HEK293 (cell line): Measurements from ENCODE around the gene TNFSF11.

Experiments used
- GLIS2 ChIP-seq: fragments of 450-650 bp; formaldehyde crosslinking; IDR thresholded peaks from 2 replicates; pipeline ENCODE4 v1.5.1; 2016; ENCODE audit warnings: missing biosample characterization, missing genetic modification characterization
- HOXC10 ChIP-seq: sonication (generic); formaldehyde crosslinking; IDR thresholded peaks from 2 replicates; pipeline ENCODE4 v1.8.1; 2023; ENCODE audit warnings: mild to moderate bottlenecking, missing genetic modification reagents
- KLF10 ChIP-seq: fragments of 450-650 bp; IDR thresholded peaks from 2 replicates; pipeline ENCODE4 v1.5.1; 2018; ENCODE audit warnings: missing biosample characterization, mild to moderate bottlenecking, missing genetic modification characterization
- ZBTB20 ChIP-seq: fragments of 450-650 bp; formaldehyde crosslinking; IDR thresholded peaks from 2 replicates; pipeline ENCODE4 v1.5.1; 2016; ENCODE audit warnings: missing biosample characterization, missing genetic modification characterization
- ZNF302 ChIP-seq: fragments of 450-650 bp; formaldehyde crosslinking; IDR thresholded peaks from 2 replicates; pipeline ENCODE4 v1.5.1; 2016; ENCODE audit warnings: missing biosample characterization, missing genetic modification characterization, low read depth
- ZNF350 ChIP-seq: fragments of 450-650 bp; formaldehyde crosslinking; IDR thresholded peaks from 2 replicates; pipeline ENCODE4 v1.5.0; 2017; ENCODE audit warnings: missing biosample characterization, mild to moderate bottlenecking, missing genetic modification characterization
- ZNF76 ChIP-seq: fragments of 450-650 bp; formaldehyde crosslinking; IDR thresholded peaks from 2 replicates; pipeline ENCODE4; 2016; ENCODE audit warnings: low read depth, missing biosample characterization, missing genetic modification characterization, borderline replicate concordance
- ZNF792 ChIP-seq: fragments of 450-650 bp; formaldehyde crosslinking; IDR thresholded peaks from 2 replicates; pipeline ENCODE4 v1.5.1; 2016; ENCODE audit warnings: missing biosample characterization, missing genetic modification characterization
- TF ChIP-seq, protein P1 (sequence below): fragments of 450-650 bp; formaldehyde crosslinking; IDR thresholded peaks from 2 replicates; pipeline ENCODE4 v1.5.1; 2016; ENCODE audit warnings: missing biosample characterization, missing genetic modification characterization
- TF ChIP-seq, protein P2 (sequence below): fragments of 450-650 bp; formaldehyde crosslinking; IDR thresholded peaks from 2 replicates; pipeline ENCODE4 v1.5.1; 2016; ENCODE audit warnings: missing biosample characterization, missing genetic modification characterization

DNA sequence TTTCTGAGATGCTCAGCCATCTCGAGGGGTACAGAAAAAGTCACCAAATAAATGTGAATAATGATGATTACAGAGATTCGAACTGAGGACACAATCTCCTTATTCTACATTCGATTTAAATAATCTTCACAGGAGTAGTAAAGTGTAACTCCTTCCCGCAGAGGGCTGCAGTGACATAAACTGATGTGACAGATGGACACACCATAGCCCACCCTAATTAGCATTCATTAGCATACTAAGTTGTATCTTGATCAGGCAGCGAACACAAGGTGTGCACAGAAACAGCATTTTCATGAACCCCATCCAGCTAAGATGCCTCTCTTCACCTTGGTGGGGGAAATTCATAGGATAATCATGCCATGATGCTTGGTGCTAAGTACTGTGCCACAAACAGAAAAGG, 83.0 kb downstream of the TNFSF11 start:
- TF ChIP-seq ZNF792 (tag by site-specific recombination) (no peak), GLIS2 (no peak), ZBTB20 (tag by site-specific recombination) (no peak), ZNF350 (no peak), HOXC10 (no peak), ZNF76 (tag by site-specific recombination) (no peak), ZNF302 (no peak), KLF10 (tag by site-specific recombination) (no peak)
- TF ChIP-seq, protein P1, sequence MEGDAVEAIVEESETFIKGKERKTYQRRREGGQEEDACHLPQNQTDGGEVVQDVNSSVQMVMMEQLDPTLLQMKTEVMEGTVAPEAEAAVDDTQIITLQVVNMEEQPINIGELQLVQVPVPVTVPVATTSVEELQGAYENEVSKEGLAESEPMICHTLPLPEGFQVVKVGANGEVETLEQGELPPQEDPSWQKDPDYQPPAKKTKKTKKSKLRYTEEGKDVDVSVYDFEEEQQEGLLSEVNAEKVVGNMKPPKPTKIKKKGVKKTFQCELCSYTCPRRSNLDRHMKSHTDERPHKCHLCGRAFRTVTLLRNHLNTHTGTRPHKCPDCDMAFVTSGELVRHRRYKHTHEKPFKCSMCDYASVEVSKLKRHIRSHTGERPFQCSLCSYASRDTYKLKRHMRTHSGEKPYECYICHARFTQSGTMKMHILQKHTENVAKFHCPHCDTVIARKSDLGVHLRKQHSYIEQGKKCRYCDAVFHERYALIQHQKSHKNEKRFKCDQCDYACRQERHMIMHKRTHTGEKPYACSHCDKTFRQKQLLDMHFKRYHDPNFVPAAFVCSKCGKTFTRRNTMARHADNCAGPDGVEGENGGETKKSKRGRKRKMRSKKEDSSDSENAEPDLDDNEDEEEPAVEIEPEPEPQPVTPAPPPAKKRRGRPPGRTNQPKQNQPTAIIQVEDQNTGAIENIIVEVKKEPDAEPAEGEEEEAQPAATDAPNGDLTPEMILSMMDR = no peak
- TF ChIP-seq, protein P2, sequence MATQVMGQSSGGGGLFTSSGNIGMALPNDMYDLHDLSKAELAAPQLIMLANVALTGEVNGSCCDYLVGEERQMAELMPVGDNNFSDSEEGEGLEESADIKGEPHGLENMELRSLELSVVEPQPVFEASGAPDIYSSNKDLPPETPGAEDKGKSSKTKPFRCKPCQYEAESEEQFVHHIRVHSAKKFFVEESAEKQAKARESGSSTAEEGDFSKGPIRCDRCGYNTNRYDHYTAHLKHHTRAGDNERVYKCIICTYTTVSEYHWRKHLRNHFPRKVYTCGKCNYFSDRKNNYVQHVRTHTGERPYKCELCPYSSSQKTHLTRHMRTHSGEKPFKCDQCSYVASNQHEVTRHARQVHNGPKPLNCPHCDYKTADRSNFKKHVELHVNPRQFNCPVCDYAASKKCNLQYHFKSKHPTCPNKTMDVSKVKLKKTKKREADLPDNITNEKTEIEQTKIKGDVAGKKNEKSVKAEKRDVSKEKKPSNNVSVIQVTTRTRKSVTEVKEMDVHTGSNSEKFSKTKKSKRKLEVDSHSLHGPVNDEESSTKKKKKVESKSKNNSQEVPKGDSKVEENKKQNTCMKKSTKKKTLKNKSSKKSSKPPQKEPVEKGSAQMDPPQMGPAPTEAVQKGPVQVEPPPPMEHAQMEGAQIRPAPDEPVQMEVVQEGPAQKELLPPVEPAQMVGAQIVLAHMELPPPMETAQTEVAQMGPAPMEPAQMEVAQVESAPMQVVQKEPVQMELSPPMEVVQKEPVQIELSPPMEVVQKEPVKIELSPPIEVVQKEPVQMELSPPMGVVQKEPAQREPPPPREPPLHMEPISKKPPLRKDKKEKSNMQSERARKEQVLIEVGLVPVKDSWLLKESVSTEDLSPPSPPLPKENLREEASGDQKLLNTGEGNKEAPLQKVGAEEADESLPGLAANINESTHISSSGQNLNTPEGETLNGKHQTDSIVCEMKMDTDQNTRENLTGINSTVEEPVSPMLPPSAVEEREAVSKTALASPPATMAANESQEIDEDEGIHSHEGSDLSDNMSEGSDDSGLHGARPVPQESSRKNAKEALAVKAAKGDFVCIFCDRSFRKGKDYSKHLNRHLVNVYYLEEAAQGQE (tag by site-specific recombination) = no peak
